K562 (cell line): ENCODE results near the gene MEX3A. TPM values are rescaled to one million over a fixed set of nuclear protein-coding genes. Genes with fewer than 3 reads are reported as not detected.

Source experiments
- CBFA2T2 ChIP-seq: fragments of 450-650 bp; conservative IDR thresholded peaks from 2 replicates; pipeline ENCODE4 v1.6.1; 2017; ENCODE audit warnings: mild to moderate bottlenecking
- CHD7 ChIP-seq: fragments of 200-600 bp; sonication (generic); IDR thresholded peaks from one replicate; pipeline ENCODE4 v1.6.1; 2012; ENCODE audit warnings: mild to moderate bottlenecking, low read depth, low read length, inconsistent platforms
- CREB3L1 ChIP-seq: fragments of 450-650 bp; IDR thresholded peaks from 2 replicates; pipeline ENCODE4 v1.6.1; 2014; ENCODE audit warnings: low read depth, mild to moderate bottlenecking, moderate library complexity, borderline replicate concordance
- FOXJ3 ChIP-seq: sonication (generic); formaldehyde crosslinking; IDR thresholded peaks from 2 replicates; pipeline ENCODE4 v1.4.0; 2020; ENCODE audit warnings: mild to moderate bottlenecking, missing genetic modification reagents
- HMBOX1 ChIP-seq: sonication (generic); IDR thresholded peaks from 2 replicates; pipeline ENCODE4 v1.6.1; 2016
- HNRNPUL1 ChIP-seq: fragments of 200-400 bp; formaldehyde crosslinking; IDR thresholded peaks from 2 replicates; pipeline ENCODE4 v1.6.1; 2017; ENCODE audit warnings: low read length
- IRF1 ChIP-seq: sonication (generic); formaldehyde crosslinking; IDR thresholded peaks from 2 replicates; pipeline ENCODE4 v1.8.0; 2022; ENCODE audit warnings: missing genetic modification reagents, mild to moderate bottlenecking, borderline replicate concordance
- NFE2 ChIP-seq: IDR thresholded peaks from 2 replicates; pipeline ENCODE4 v1.6.1; 2014; ENCODE audit warnings: antibody characterized with exemption, low read depth
- SIX5 ChIP-seq, 2 experiments: IDR thresholded peaks; 2 replicates each; pipeline ENCODE4 v1.6.1; 2011; ENCODE audit warnings: low read length in 2 of 2, borderline replicate concordance in 1 of 2, low read depth in 1 of 2, mild to moderate bottlenecking in 1 of 2, moderate library complexity in 1 of 2; ENCODE audit not compliant: insufficient read depth in 1 of 2
- SOX6 ChIP-seq: fragments of 450-650 bp; IDR thresholded peaks from 2 replicates; pipeline ENCODE4 v1.6.1; 2014; ENCODE audit warnings: mild to moderate bottlenecking
- TCF3 ChIP-seq: sonication (generic); formaldehyde crosslinking; IDR thresholded peaks from 2 replicates; pipeline ENCODE4 v1.4.0; 2020; ENCODE audit warnings: mild to moderate bottlenecking, missing genetic modification reagents
- U2AF2 ChIP-seq: fragments of 200-400 bp; formaldehyde crosslinking; optimal IDR thresholded peaks from 2 replicates; pipeline ENCODE3; 2017; ENCODE audit warnings: low read depth, mild to moderate bottlenecking, low read length
- polyA plus RNA-seq, 8 experiments: library from polyadenylated mRNA; depleted of rRNA in 4 of 8; stranded (reverse) in 5 of 8; unstranded in 3 of 8; fragments of >200 nt; fragmentation: Nextera tagmentation in 2 of 8; fragmentation: Illumina TruSeq in 1 of 8; extraction: Ambion mirVana in 2 of 8; extraction: Trizol in 1 of 8; gene quantifications; 2 replicates each; pipeline versions ENCODE4 v1.2.1 to v1.2.3, GENCODE V29; 2011 to 2014; ENCODE audit warnings: inconsistent platforms in 1 of 8, missing spikeins in 1 of 8
- total RNA-seq, 7 experiments: library from RNA; depleted of rRNA in 6 of 7; stranded (reverse); fragments of >200 nt in 6 of 7; fragmentation: Illumina TruSeq in 2 of 7; extraction: Trizol in 2 of 7; gene quantifications; 2 replicates each; pipeline versions ENCODE4 v1.2.1 to v1.2.3, GENCODE V29; 2011 to 2021; ENCODE audit warnings: low replicate concordance in 1 of 7

MEX3A gene
- total and polyA plus RNA-seq, 9 of the 15 experiments (the other 6 are each of a cell fraction or from before 2014, with no cell fraction given) = 0.36 to 13.7 (median 5.2) TPM

GRCh38 chr1:156106624-156107488, 24.6 kb upstream of the MEX3A start (continued):
- TF ChIP-seq CHD7 (no peak), HMBOX1 (peak; percentile 47; the same call in 1 of the 2 replicates), SIX5 (IDR thresholded peaks at IDR 0.05; ENCODE audit: borderline replicate concordance in 1 of 2, insufficient read depth in 1 of 2, low read depth in 1 of 2, low read length in 2 of 2) (no peak), CBFA2T2 (peak; percentile 72), FOXJ3 (CRISPR knock-in tag) (no peak), NFE2 (no peak), TCF3 (CRISPR knock-in tag) (peak; percentile 74), U2AF2 (no peak), SOX6 (0 out of 2 replicates have a peak, but pooled peaks have one; percentile 33), CREB3L1 (no peak), HNRNPUL1 (no peak), IRF1 (CRISPR knock-in tag) (no peak)
